Activated B cell treated with CpG ODN at 0.5 μM for 24 hours (primary cell): ENCODE results near the gene KIN. TPM values are rescaled to one million over a fixed set of nuclear protein-coding genes. Genes with fewer than 3 reads are reported as not detected.
"Not testable (repeated sequence)": the region's sequence is repeated elsewhere in the genome, so short reads cannot be mapped to it uniquely, and the experiment has no call there.

Experiments
- ATAC-seq: fragments of 200-7000 bp; cut with Tn5 transposase; one replicate; pipeline ENCODE4 v1.10.0; 2021; ENCODE audit warnings: low read depth, mild to moderate bottlenecking, moderate library complexity
- CTCF ChIA-PET: fragments of 350-600 bp; sonication (Branson Sonifier 250); formaldehyde crosslinking; loops from one replicate; lab custom pipeline; 2021; ENCODE audit warnings: antibody characterized with exemption; lab: Charles Lee
- POLR2A ChIA-PET: fragments of 350-600 bp; sonication (Branson Sonifier 250); formaldehyde crosslinking; loops from one replicate; lab custom pipeline; 2021; ENCODE audit warnings: antibody characterized with exemption; lab: Charles Lee
- DNase-seq: peaks from one replicate; pipeline ENCODE4 v3.0.0; 2022
- H3K27ac Mint-ChIP-seq: one replicate; pipeline ENCODE4 v1.8.0; 2020; ENCODE audit warnings: mixed read lengths
- H3K27me3 Mint-ChIP-seq: one replicate; pipeline ENCODE4 v1.8.0; 2021; ENCODE audit warnings: mixed read lengths
- H3K36me3 Mint-ChIP-seq: one replicate; pipeline ENCODE4 v1.8.0; 2021; ENCODE audit warnings: low read depth, mixed read lengths
- H3K4me1 Mint-ChIP-seq: one replicate; pipeline ENCODE4 v1.8.0; 2021; ENCODE audit warnings: mixed read lengths
- H3K4me3 Mint-ChIP-seq: one replicate; pipeline ENCODE4 v1.8.0; 2020; ENCODE audit warnings: mild to moderate bottlenecking, mixed read lengths
- H3K9me3 Mint-ChIP-seq: one replicate; pipeline ENCODE4 v1.8.0; 2020; ENCODE audit warnings: mixed read lengths
- intact Hi-C: fragments of 100-400 bp; cut with micrococcal nuclease; formaldehyde crosslinking; loops from one replicate; pipeline ENCODE4 v1.15.1; 2024
- total RNA-seq: library from RNA; stranded (reverse); gene quantifications from 2 replicates; pipeline ENCODE4 v1.2.3, GENCODE V29; 2022
- TF ChIP-seq, protein P1 (sequence below): fragments of 200-600 bp; IDR thresholded peaks from one replicate; pipeline ENCODE4 v1.8.0; 2022; ENCODE audit warnings: antibody characterized with exemption, mild to moderate bottlenecking

The KIN gene
- total RNA-seq, 1 donor from 2014 or later = 12.6 TPM

DNA sequence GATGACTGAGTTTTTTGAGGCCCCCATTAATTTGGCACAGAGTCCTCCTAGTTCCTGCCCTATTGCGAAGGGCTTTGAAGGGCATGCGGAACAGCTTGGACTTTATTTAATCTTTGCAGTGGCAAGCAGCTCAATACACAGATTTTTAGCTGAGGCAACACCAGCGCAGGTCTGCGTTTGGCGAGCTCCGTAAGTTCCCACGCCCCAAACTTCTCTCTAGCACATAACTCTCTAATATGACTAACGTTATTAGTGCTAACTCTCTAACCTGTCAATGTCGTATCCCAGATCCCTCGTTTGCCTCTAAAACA is 30.1 kb upstream of the KIN start:
- H3K4me3 Mint-ChIP-seq = peak overlapping the region; percentile 100
- no peak for DNase-seq
- H3K27ac Mint-ChIP-seq = peak overlapping the region; percentile 87
- ChIA-PET CTCF (interaction anchor here (0.7 kb wide), 2 partner anchors 292 to 574 kb away, joined by 3 read pairs; no protein-coding TSS in a partner anchor), POLR2A (interaction anchor here (0.8 to 6.0 kb wide), 7 partner anchors 9 to 1157 kb away, joined by 3 to 108 read pairs (median 6); partner anchors contain the start of genes ATP5F1C and KIN)
- H3K9me3 Mint-ChIP-seq = no peaks in the 10 kb centered on the region
- TF ChIP-seq, protein P1, sequence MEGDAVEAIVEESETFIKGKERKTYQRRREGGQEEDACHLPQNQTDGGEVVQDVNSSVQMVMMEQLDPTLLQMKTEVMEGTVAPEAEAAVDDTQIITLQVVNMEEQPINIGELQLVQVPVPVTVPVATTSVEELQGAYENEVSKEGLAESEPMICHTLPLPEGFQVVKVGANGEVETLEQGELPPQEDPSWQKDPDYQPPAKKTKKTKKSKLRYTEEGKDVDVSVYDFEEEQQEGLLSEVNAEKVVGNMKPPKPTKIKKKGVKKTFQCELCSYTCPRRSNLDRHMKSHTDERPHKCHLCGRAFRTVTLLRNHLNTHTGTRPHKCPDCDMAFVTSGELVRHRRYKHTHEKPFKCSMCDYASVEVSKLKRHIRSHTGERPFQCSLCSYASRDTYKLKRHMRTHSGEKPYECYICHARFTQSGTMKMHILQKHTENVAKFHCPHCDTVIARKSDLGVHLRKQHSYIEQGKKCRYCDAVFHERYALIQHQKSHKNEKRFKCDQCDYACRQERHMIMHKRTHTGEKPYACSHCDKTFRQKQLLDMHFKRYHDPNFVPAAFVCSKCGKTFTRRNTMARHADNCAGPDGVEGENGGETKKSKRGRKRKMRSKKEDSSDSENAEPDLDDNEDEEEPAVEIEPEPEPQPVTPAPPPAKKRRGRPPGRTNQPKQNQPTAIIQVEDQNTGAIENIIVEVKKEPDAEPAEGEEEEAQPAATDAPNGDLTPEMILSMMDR = no peak
- intact Hi-C loops = loop anchor here (1.0 to 10.0 kb wide), 3 partner anchors 30 to 1413 kb away; partner anchors contain the start of gene ATP5F1C
- H3K36me3 Mint-ChIP-seq = peaks cover 19% of the 10 kb centered on the region
- ATAC-seq = peak; percentile 22
- H3K27me3 Mint-ChIP-seq = peaks cover 7% of the 10 kb centered on the region
- peaks cover 27% of the 10 kb centered on the region for H3K4me1 Mint-ChIP-seq

DNA sequence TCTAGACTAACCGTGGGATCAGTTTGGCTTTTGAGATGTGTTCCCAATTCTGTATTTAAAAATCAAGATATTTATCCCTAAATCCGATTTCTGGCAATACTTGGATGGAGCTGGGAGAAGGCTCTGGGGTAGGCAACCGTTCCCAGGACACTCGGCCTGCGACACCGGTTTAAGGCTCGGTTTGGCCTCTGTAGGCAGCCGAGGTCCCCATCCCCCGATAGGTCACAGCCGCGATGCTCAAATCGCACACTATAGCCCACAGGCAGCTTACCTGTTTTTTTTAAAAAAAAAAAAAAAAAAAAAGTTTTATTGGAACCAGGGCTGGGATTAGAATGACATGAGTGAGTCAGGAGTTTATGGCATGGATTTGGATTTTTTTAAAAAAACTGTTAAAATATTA is 29.8 kb upstream of the KIN start:
- DNase-seq = no peak
- H3K9me3 Mint-ChIP-seq = no peaks in the 10 kb centered on the region
- no peak for ATAC-seq
- peak overlapping the region; percentile 87 for H3K27ac Mint-ChIP-seq
- POLR2A ChIA-PET = interaction anchor here (1.3 to 6.0 kb wide), 6 partner anchors 9 to 292 kb away, joined by 4 to 108 read pairs (median 7); partner anchors contain the start of genes ATP5F1C and KIN
- peaks cover 17% of the 10 kb centered on the region for H3K36me3 Mint-ChIP-seq
- H3K27me3 Mint-ChIP-seq = peaks cover 7% of the 10 kb centered on the region
- H3K4me1 Mint-ChIP-seq = peaks cover 27% of the 10 kb centered on the region
- intact Hi-C loops = loop anchor here (10.0 kb wide), 1 partner anchor 1413 kb away; no protein-coding TSS in a partner anchor
- CTCF ChIA-PET = interaction anchor here (0.6 to 0.7 kb wide), 3 partner anchors 292 to 574 kb away, joined by 3 read pairs; no protein-coding TSS in a partner anchor
- peak overlapping the region; percentile 100 for H3K4me3 Mint-ChIP-seq
- TF ChIP-seq, protein P1 = no peak

DNA sequence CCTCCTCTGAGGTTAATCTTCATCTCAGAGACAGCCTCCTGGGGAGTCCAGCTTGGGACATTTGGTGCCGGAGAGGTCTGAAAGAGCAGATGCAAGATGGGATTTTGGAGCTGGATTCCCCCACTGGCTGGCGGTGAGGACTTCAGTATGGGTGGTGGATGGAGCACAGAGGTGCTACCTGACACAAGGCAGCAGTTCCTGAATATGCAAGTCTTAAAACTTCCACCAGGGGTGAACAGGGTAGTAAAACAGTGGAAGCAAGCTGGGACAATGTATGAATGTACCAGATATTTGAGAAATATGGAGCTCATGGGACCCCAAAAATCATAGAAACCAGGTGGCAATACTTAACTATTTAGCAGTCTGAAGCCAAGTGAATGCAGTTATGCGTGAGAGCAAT is 25.7 kb upstream of the KIN start:
- intact Hi-C loops = loop anchor here (10.0 kb wide), 1 partner anchor 1409 kb away; no protein-coding TSS in a partner anchor
- Mint-ChIP-seq H3K9me3 (no peaks in the 10 kb centered on the region), H3K36me3 (peaks cover 13% of the 10 kb centered on the region), H3K4me1 (peaks cover 7% of the 10 kb centered on the region), H3K27me3 (peaks cover 7% of the 10 kb centered on the region), H3K27ac (no peak overlapping the region), H3K4me3 (no peak overlapping the region)
- ATAC-seq = no peak
- TF ChIP-seq, protein P1 = no peak
- CTCF ChIA-PET = no interaction called here
- no peak for DNase-seq
- POLR2A ChIA-PET = no interaction called here

DNA sequence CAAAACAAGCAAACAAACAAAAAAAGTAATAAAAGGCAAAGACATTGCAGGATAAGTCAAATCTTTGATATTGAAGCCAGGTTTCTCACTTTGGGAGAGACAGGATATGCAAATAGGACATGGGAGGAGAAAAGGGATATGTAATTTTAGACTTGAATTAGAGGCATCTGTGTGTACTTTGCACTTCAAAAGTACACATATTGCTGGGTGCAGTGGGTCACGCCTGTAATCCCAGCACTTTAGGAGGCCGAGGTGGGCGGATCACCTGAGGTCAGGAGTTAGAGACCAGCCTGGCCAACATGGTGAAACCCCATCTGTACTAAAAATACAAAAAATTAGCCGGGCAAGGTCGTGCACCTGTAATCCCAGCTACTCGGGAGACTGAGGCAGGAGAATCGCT is 23.9 kb upstream of the KIN start:
- H3K4me3 Mint-ChIP-seq, DNase-seq, ATAC-seq, CTCF ChIA-PET, H3K4me1 Mint-ChIP-seq, H3K27me3 Mint-ChIP-seq, H3K27ac Mint-ChIP-seq, H3K9me3 Mint-ChIP-seq: not testable (repeated sequence)
- intact Hi-C loops = loop anchor here (10.0 kb wide), 1 partner anchor 1407 kb away; no protein-coding TSS in a partner anchor
- POLR2A ChIA-PET = interaction anchor here (0.7 kb wide), 1 partner anchor 1922 kb away, joined by 3 read pairs; the partner anchor contains the start of gene ANKRD16
- peaks cover 21% of the 10 kb centered on the region for H3K36me3 Mint-ChIP-seq

DNA sequence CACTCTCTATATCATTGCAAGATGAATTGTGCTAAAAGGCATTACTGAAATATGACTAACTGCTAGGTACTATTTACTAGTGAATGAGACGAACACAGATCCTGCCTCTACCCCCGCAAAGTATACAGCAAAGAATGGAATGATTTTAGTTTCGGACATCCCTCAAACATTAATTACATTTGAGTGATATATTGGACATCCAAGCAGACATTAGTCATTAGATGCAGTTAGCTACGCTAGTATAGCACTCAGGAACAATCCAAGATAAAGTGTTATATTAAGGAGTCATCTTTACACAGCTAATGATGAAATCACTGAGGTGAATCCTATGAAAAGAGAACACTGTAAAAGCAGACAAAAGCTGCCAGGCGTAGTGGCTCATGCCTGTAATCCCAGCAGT is 23.2 kb upstream of the KIN start:
- TF ChIP-seq, protein P1 = no peak
- H3K27ac Mint-ChIP-seq = no peak overlapping the region
- peaks cover 7% of the 10 kb centered on the region for H3K27me3 Mint-ChIP-seq
- ChIA-PET POLR2A (no interaction called here), CTCF (no interaction called here)
- no peaks in the 10 kb centered on the region for H3K9me3 Mint-ChIP-seq
- no peaks in the 10 kb centered on the region for H3K4me1 Mint-ChIP-seq
- DNase-seq (no peak), ATAC-seq (no peak)
- H3K4me3 Mint-ChIP-seq = no peak overlapping the region
- peaks cover 23% of the 10 kb centered on the region for H3K36me3 Mint-ChIP-seq
- intact Hi-C loops = loop anchor here (10.0 kb wide), 1 partner anchor 1406 kb away; no protein-coding TSS in a partner anchor
